Vagina (tissue), 2 donors: ENCODE data around the gene STK17B.

ENCODE experiments used
- CTCF ChIP-seq, 3 experiments: fragments of 450-650 bp in 2 of 3; fragments of 200-600 bp in 1 of 3; sonication (generic) in 1 of 3; IDR thresholded peaks; one replicate each; pipeline ENCODE4 v1.5.1; 2017 to 2019; ENCODE audit warnings: antibody characterized with exemption in 3 of 3, mild to moderate bottlenecking in 2 of 3, moderate library complexity in 2 of 3
- POLR2A ChIP-seq, 2 donors: fragments of 450-650 bp; IDR thresholded peaks; one replicate each; pipeline ENCODE4 v1.6.1; 2017; ENCODE audit warnings: antibody characterized with exemption in 2 of 2, mild to moderate bottlenecking in 2 of 2, moderate library complexity in 2 of 2

DNA sequence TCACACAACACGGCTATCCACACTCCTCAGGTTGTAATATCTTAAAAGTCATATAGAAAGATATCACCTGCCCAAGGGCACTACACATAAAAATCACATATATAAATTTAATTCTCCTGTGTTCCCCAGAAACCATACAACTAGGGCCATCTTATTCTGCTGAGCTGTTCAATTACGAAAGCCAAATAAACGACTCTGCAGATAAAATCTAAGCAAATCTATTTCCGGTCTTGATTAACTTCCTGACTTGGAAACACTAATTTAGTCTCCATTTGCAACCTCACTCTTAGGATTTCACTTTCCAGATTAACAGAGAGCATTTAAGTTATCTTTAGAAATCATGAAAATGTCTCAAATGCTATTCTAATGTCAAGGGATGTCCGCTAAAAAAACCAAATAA, 23.9 kb upstream of the STK17B start:
- TF ChIP-seq POLR2A (IDR thresholded peaks at IDR 0.05) (no peak), CTCF (IDR thresholded peaks at IDR 0.05) (no peak)
